ENCODE data around the gene STAM.
"Not testable (repeated sequence)": the region's sequence is repeated elsewhere in the genome, so short reads cannot be mapped to it uniquely, and the experiment has no call there.

Gene STAM

DNA sequence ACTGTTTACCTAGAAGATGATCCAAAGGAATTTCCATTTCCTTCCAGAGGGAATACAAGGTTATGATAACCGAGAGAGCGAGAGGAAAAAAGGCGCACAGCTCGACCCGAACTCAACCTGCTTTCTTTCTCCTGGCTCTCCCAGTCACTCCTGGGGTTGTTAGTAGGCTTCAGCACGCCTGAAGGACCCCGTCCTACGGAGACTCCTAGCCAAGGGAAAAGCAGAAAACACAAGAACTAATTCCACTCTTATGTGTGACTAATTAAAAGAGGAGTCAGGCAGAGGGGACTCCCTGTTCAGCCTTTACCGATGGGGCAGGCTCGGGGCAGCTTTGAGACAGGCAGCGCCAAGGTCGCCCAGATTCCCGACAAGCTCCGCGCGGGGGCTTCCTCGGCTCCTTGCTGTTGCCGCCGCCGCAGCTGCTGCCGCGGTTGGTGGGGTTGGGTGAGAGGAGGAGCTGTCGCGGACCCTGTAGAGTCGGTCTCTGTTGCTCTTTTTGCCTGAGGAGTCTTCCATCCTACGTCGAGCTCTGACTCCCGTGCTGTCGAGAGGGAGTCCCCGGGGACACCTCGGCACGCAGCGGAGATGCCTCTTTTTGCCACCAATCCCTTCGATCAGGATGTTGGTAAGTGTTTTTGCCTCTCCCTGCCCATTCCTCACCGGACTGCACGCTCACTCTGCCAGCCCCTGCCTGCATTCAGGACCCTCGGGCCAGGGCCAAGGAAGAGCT, at the start of gene STAM:
Gene STAM, plus strand, starts transcription at position 397 of the 730 bp plus-strand sequence. Its CDS starts 189 bp downstream, at position 586.
- peak; percentile 89 to 91 for DNase-seq

DNA sequence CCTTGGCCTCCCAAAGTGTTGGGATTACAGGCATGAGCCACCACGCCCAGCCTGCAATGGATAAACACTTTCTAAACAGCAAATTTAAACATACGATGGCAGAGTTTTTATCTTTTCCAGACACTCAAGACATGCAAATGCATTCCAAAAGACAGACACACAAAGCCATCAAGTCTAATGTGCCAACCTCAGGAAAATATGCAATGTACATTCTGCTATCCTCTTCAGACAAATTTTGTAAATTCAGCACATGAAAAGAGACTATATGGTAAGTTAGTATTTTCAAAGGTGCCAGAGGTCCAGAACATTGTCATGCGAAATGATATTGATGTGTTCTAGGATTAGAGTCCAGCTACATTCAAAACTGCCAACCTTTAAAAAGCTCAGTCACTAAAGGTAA, 46.6 kb upstream of the STAM start:
- DNase-seq = no peak

DNA sequence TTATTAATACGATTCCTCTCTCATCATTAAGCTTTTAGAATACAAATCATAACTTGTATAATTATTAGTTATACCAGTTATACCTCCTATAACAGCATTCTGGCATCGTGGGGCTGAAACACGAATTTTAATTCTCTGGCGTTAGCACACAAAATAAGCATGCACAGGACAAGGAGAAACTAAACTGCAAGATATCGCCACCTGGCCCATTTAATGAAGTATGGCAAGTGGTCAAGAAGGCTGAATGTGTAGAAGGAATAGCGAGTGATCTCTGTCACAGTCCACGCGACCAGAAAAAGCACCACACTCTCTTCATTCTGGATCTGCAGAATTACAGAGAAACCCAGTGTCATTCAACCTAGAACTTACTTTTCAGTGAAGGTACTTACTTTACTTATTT, 44.9 kb upstream of the STAM start:
- DNase-seq = peak in 1 of 2 donors; percentile 51

DNA sequence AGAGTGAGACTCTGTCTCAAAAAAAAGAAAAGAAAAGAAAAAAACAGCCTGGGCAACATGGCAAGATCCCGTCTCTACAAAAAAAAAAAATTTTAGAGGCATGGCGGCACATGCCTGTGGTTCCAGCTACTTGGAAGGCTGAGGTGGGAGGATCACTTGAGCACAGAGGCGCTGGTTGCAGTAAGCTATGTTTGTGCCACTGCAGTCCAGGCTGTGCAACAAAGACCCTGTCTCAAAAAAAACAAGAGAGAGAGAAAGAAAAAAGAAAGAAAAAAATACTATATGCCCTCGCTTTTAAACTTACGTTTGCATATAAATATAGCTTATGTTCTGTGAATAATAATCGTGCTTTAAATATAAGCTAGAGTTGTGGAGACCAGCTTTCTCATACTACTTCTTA, 38.0 kb upstream of the STAM start:
- DNase-seq = no peak

DNA sequence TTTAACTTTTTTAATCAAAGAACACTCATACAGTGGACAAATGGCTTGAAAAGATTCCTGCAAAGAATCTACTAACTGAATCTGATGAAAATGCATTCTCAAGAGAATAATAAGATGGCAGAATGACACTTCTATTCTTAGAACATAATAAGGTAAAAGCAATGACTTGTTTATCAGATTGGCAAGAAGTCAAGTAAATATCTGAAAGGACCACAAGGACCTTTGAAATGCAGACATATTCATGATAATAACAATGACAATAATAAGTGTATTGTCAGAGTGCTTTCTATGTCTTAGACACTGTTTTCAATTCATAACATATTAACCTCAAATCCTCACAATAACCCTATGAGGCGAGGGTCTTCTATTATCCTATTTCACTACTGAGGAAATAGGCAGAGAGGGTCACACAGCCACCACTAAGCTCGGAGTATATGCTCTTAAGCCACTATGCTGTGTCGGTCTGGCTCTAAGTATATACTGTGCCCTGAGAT, 37.4 kb upstream of the STAM start:
- DNase-seq = no peak

GRCh38 chr10:17607060-17607459, 36.9 kb upstream of the STAM start:
- DNase-seq = no peak

GRCh38 chr10:17607603-17608332, 36.2 kb upstream of the STAM start:
- DNase-seq = peak in 1 of 2 donors; percentile 56

DNA sequence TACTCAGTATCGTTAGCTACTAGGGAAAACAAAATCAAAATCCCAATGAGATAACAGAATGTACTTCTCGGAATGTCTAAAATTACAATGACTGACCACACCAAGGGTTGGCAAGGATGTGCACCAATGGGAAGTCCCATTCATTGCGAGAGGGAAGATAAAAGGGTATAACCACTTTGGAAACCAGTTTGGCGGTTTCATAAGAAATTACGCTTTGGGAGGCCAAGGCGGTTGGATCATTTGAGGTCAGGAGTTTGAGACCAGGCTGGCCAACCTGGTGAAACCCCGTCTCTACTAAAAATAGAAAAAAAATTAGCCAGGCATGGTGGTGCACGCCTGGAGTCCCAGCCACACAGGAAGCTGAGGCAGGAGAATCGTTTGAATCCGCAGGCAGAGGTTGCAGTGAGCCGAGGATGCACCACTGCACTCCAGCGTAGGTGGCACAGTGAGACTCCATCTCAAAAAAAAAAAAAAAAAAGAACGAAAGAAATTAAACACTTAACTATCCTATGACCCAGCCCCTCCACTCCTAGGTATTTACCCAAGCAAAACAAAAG, 34.4 kb upstream of the STAM start:
- no peak for DNase-seq

DNA sequence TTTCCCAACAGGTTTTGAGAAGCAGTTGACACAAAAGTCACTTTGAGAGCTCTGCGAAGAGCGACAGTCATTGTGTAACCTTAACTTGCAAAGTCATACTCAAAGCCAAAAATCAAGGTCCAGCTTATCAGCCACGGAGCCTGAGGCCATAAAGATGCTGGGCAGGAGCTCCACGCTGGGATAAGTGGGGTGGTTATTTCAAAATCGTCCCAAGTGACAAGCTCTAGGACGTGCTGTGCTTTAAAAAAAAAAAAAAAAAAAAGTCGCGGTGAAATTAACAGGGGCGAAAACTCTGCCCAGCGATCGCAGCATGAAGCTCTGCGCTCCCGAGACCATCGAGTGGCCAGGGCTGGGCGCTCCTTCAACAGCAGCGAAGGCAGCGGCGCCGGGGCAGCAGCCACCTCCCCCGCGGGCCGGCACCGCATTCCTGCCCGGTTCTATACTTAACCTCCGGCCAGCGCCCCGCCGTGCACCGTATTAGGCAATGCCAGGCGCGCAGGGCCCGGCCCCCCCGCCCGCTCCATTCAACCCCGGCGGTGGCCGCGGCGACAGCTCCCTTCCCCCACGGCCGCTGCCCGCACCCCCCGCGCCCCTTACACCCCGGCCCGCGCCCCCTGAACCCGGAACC, 27.4 kb upstream of the STAM start:
- DNase-seq = peak in 1 of 2 donors; percentile 61

DNA sequence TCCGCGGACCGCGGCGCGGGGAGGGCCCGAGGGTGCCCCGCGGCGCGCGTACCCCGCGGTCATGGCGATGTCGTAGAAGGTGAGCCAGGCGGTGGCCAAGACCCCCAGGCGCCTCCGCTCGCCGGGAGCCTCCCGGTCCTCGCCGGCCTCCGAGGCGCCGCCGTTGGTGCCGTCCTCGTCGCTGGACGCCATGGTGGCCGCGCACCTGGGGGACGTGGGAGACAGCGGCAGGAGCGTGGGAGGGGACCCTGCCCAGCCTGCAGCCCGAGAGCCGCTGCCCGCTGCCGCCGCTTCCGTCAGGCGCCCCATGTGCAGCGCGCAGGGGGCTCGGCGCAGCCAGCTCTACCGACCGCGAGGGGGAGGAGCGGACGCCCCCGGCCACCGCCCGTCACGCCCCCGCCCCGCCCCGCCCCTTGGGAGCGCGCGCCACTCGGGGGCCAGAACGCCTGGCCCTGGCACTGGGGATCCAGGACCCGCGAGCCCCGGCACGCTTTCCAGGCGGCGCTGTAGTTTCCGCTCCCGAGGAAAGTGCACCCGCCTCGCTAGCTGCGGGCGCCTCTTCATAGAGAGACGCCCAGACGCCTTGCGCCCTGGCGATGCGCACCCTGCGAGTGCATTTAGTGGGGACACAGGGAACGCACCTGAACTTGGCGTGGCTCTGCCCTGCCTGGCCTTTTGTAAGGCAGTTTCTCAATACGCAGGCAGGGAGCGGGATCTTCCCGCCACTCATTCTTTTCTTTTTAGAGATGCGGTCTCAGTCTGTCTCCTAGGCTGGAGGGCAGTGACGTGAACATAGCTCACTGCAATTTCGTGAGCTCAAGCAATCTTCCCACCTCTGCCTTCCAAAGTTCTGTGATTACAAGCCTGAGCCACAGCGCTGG, 26.7 kb upstream of the STAM start, which contains the start of gene HACD1:
Gene HACD1, minus strand, starts transcription at position 344 of the 881 bp plus-strand sequence. Its CDS starts 35 bp downstream, at position 309.
- DNase-seq = peak; percentile 38 to 65

DNA sequence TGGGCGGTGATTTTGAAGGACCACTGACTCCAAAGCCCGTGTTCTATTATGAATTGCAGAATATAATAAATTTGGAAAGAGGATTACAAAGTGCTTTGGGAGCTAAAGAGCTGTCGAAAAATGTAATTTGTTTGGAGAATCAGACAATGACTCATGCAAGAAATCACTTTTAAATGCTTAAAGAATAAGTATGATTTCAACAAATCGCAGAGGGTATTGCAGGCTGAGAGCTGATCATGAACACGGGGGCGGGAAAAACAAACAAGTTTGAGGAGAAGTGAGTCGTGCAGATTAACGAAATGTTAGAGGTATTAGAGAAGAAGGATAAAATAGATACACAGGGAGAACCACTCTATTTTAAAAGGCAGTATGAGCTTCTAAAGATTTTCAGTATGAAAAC, 21.9 kb upstream of the STAM start:
- DNase-seq = no peak

GRCh38 chr10:17624996-17625395, 19.0 kb upstream of the STAM start:
- DNase-seq = no peak

DNA sequence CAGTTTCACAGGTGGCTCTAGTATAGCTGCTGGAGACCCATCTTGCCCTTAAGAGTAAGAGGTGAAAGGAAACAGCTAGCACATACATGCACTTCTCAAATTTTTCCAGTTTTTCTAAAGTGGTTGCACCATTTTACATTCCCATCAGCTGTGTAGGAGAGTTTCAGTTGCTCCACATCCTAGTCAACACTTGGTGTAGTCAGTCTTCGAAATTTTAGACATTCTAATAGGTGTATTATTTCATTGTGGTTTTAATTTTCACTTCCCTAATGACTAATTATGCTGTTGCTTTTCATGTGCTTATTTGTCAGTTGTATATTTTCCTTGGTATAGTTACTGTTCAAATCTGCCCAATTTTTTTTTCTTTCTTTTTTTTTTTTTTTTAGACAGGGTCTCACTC, 17.3 kb upstream of the STAM start:
- DNase-seq = no peak

GRCh38 chr10:17632590-17632989, 11.4 kb upstream of the STAM start:
- DNase-seq = not testable (repeated sequence)

- no peak for DNase-seq
Observed at GRCh38 chr10:17633353-17633752, 10.6 kb upstream of the STAM start.

GRCh38 chr10:17637869-17638268, 6.1 kb upstream of the STAM start:
- no peak for DNase-seq

DNA sequence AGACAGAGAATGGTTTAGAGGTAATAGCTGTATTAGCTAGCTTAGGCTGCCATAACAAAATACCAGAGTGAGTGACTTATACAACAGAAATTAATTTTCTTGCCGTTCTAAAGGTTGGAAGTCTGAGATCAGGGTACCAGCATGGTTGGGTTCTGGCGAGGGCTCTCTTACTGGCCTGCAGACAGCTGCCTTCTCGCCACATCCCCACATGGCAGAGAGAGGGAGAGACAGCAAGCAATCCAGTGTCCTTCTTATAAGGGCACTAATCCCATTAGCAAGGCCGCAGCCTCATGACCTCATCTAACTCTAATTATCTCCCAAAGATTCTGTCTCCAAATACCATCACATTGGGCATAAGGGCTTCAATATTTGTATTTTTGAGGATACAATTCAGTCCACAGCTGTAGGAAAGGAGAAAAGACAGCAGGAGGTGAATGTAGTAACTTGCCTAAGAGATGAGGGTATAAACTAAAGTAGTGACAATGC, 3.6 kb upstream of the STAM start:
- no peak for DNase-seq

- DNase-seq = no peak
Observed at GRCh38 chr10:17643339-17643754, 604 bp upstream of the STAM start.

- DNase-seq = no peak
Observed at GRCh38 chr10:17644485-17644943, 563 bp downstream of the STAM start.

GRCh38 chr10:17645621-17646345, 1.8 kb downstream of the STAM start:
- DNase-seq = no peak

DNA sequence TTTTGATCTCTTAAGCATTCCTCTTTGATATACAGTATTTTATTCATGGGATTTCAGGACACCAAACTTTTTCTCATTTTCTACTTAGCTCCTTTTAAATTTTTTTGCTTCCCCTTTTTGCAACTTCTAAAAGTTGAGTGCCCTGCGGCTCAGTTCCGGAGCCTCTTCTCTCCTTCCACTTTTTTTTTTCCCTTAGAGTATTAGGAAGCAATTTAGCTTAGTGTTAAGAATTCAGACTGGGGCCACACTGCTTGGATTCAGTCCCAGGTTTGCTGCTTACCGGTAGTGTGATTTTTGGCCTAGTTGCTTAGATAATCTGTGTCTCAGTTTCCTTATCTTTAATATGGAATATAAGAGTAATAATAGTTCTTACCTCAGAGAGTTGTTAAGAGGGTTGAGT, 3.4 kb downstream of the STAM start:
- peak in 1 of 2 donors; percentile 70 for DNase-seq

Data from bone marrow (tissue), 2 donors.